AG04450 (cell line): Measurements from ENCODE around the gene ATXN1. TPM values are rescaled to one million over a fixed set of nuclear protein-coding genes. Genes with fewer than 3 reads are reported as not detected.

Experiments used
- CTCF ChIA-PET: fragments of 300-600, 350-600 bp; formaldehyde crosslinking; extraction: SDS; loops from one replicate; lab custom pipeline; 2022; ENCODE audit warnings: antibody characterized with exemption, inconsistent platforms; lab: Charles Lee
- POLR2A ChIA-PET: fragments of 350-600 bp; formaldehyde crosslinking; extraction: SDS; loops from one replicate; lab custom pipeline; 2021; ENCODE audit warnings: antibody characterized with exemption, inconsistent platforms; lab: Yijun Ruan, JAX
- DNase-seq: peaks from one replicate; pipeline ENCODE4 v3.0.0-alpha.2; 2011; ENCODE audit warnings: low read depth, low spot score
- H3K27ac ChIP-seq: one replicate; pipeline ENCODE4 v1.5.1; 2012; ENCODE audit warnings: low read depth, low read length, control low read depth
- H3K27me3 ChIP-seq: one replicate; pipeline ENCODE4 v1.6.0; 2012; ENCODE audit warnings: low read length; ENCODE audit not compliant: control insufficient read depth, insufficient read depth
- H3K4me3 ChIP-seq: 2 replicates; pipeline ENCODE4 v1.5.1; 2011; ENCODE audit warnings: mild to moderate bottlenecking, low read depth, low read length, control low read depth
- H3K9me3 ChIP-seq: 2 replicates; pipeline ENCODE4 v1.5.1; 2012; ENCODE audit warnings: low read length; ENCODE audit not compliant: control insufficient read depth, insufficient read depth
- polyA plus RNA-seq: library from polyadenylated mRNA; depleted of rRNA; stranded (reverse); fragments of >200 nt; gene quantifications from 2 replicates; pipeline ENCODE4 v1.2.3, GENCODE V29; 2011
- TF ChIP-seq, protein P1 (sequence below): IDR thresholded peaks from 2 replicates; pipeline ENCODE4 v1.5.1; 2011; ENCODE audit warnings: low read depth, low read length, control low read depth, inconsistent platforms

ATXN1 gene
- polyA plus RNA-seq, 1 experiment, result 12.6 TPM

GRCh38 chr6:16374461-16375200 lies 386.6 kb downstream of the ATXN1 start:
- POLR2A ChIA-PET, result interaction anchor here (0.5 kb wide), 1 partner anchor 51 kb away, joined by 3 read pairs; no protein-coding TSS in a partner anchor
- Histone ChIP-seq H3K9me3 (no peaks in the 10 kb centered on the region), H3K27me3 (no peaks in the 10 kb centered on the region), H3K27ac (no peak overlapping the region), H3K4me3 (no peak overlapping the region)
- TF ChIP-seq, protein P1, sequence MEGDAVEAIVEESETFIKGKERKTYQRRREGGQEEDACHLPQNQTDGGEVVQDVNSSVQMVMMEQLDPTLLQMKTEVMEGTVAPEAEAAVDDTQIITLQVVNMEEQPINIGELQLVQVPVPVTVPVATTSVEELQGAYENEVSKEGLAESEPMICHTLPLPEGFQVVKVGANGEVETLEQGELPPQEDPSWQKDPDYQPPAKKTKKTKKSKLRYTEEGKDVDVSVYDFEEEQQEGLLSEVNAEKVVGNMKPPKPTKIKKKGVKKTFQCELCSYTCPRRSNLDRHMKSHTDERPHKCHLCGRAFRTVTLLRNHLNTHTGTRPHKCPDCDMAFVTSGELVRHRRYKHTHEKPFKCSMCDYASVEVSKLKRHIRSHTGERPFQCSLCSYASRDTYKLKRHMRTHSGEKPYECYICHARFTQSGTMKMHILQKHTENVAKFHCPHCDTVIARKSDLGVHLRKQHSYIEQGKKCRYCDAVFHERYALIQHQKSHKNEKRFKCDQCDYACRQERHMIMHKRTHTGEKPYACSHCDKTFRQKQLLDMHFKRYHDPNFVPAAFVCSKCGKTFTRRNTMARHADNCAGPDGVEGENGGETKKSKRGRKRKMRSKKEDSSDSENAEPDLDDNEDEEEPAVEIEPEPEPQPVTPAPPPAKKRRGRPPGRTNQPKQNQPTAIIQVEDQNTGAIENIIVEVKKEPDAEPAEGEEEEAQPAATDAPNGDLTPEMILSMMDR, result no peak
- CTCF ChIA-PET, result no interaction called here
- no peak for DNase-seq

DNA sequence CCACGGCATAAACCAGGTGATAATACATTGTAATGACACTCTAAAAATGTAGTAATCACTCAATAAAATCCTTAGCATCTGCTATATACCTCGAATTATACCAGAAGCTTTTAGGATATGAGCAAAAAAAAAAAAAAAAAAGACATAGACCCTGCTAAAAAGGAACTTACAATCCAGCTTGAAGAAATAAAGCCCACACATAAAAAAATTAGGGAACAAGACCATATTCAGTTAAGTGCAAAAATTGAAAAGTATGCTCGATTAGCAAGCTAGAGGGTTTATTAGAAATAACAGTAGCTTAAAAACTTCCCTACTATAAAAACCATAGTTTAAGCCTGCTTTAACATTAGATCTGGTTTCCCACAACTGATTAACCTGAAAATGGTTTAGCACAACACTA lies 387.2 kb downstream of the ATXN1 start:
- ChIA-PET POLR2A (no interaction called here), CTCF (no interaction called here)
- Histone ChIP-seq H3K27me3 (no peaks in the 10 kb centered on the region), H3K4me3 (no peak overlapping the region), H3K9me3 (no peaks in the 10 kb centered on the region), H3K27ac (no peak overlapping the region)
- no peak for DNase-seq
- TF ChIP-seq, protein P1, result no peak

GRCh38 chr6:16372029-16372776 lies 389.1 kb downstream of the ATXN1 start:
- ChIA-PET CTCF (interaction anchor here (0.8 to 1.5 kb wide), 3 partner anchors 31 to 86 kb away, joined by 3 to 4 read pairs (median 3); no protein-coding TSS in a partner anchor), POLR2A (no interaction called here)
- H3K9me3 ChIP-seq, result no peaks in the 10 kb centered on the region
- no peak for DNase-seq
- H3K4me3 ChIP-seq, result no peak overlapping the region
- TF ChIP-seq, protein P1, result no peak
- no peaks in the 10 kb centered on the region for H3K27me3 ChIP-seq
- H3K27ac ChIP-seq, result no peak overlapping the region

- no peaks in the 10 kb centered on the region for H3K9me3 ChIP-seq
- TF ChIP-seq, protein P1, result no peak
- no peak overlapping the region for H3K4me3 ChIP-seq
- POLR2A ChIA-PET, result no interaction called here
- no peaks in the 10 kb centered on the region for H3K27me3 ChIP-seq
- no peak overlapping the region for H3K27ac ChIP-seq
- CTCF ChIA-PET, result interaction anchor here (1.5 kb wide), 1 partner anchor 32 kb away, joined by 4 read pairs; no protein-coding TSS in a partner anchor
- no peak for DNase-seq
Measured at GRCh38 chr6:16371401-16371800, 389.9 kb downstream of the ATXN1 start.

- ChIA-PET POLR2A (no interaction called here), CTCF (interaction anchor here (1.1 to 1.5 kb wide), 2 partner anchors 32 to 39 kb away, joined by 4 to 5 read pairs; no protein-coding TSS in a partner anchor)
- no peak overlapping the region for H3K27ac ChIP-seq
- no peak overlapping the region for H3K4me3 ChIP-seq
- no peaks in the 10 kb centered on the region for H3K9me3 ChIP-seq
- no peak for DNase-seq
- H3K27me3 ChIP-seq, result no peaks in the 10 kb centered on the region
- TF ChIP-seq, protein P1, result no peak
Measured at GRCh38 chr6:16370943-16371342, 390.3 kb downstream of the ATXN1 start.
